Measurements from ENCODE around the gene ZP1.

DNA sequence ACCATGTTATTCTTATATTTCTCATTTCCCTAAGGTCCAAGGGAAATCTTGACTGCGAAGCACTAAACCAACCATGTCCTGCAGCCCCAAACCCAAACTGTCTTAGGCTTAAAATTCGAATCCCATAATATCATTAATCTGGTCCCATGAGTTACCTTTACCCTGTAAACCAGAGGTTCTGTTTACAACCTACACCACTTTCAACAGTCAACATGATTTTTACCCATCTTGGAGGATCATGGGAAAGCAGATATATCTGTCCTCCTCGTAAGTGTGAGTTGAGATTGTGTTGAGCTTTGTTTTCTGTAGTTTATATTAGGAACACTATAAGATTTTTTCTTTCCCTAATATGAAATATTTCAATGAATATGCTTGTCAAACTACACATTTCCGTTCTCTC is 32.6 kb downstream of the ZP1 start:
- TF ChIP-seq, protein P1, sequence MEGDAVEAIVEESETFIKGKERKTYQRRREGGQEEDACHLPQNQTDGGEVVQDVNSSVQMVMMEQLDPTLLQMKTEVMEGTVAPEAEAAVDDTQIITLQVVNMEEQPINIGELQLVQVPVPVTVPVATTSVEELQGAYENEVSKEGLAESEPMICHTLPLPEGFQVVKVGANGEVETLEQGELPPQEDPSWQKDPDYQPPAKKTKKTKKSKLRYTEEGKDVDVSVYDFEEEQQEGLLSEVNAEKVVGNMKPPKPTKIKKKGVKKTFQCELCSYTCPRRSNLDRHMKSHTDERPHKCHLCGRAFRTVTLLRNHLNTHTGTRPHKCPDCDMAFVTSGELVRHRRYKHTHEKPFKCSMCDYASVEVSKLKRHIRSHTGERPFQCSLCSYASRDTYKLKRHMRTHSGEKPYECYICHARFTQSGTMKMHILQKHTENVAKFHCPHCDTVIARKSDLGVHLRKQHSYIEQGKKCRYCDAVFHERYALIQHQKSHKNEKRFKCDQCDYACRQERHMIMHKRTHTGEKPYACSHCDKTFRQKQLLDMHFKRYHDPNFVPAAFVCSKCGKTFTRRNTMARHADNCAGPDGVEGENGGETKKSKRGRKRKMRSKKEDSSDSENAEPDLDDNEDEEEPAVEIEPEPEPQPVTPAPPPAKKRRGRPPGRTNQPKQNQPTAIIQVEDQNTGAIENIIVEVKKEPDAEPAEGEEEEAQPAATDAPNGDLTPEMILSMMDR (tag by site-specific recombination; IDR thresholded peaks at IDR 0.05), result no peak
- TF ChIP-seq ZNF354C (tag by site-specific recombination; IDR thresholded peaks at IDR 0.05; ENCODE audit: borderline replicate concordance, low read depth) (no peak), ZNF416 (tag by site-specific recombination; IDR thresholded peaks at IDR 0.05) (no peak)

Measured in HEK293 (cell line).